ENCODE results near the gene FOCAD. TPM values are rescaled to one million over a fixed set of nuclear protein-coding genes. Genes with fewer than 3 reads are reported as not detected.

Gene FOCAD
- total RNA-seq, 1 donor from 2014 or later, result 28.4 TPM

DNA sequence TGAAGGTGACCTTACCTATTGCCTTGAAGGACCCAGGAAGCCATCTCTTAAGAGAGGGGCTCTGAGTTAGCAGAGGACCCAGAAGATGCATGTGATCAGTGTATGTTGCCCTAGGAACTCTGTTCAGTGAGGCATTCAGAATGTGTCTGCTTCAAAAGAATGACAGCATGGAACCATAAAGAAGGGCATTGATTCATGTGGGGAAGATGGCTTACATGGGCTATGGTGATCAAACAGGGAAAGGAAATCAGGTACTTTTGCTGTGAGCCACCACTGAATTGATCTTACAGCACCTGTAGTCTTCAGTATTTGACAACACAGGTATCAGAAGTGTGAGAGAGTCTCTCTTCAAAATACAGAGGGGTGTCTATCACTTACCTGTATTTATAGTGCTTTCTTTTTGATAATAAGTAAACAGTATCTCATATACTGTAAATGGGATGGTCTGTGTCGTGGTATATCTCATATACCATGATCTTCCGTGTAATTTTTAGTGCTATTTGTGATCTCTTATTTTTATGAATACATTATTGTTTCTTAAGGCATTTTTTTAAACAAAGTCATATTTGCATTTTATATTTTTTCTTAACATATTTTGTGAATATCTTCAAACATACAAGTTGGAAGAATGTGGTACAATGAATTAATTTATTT lies 57.0 kb downstream of the FOCAD start:
- FAIRE-seq, result no peak

DNA sequence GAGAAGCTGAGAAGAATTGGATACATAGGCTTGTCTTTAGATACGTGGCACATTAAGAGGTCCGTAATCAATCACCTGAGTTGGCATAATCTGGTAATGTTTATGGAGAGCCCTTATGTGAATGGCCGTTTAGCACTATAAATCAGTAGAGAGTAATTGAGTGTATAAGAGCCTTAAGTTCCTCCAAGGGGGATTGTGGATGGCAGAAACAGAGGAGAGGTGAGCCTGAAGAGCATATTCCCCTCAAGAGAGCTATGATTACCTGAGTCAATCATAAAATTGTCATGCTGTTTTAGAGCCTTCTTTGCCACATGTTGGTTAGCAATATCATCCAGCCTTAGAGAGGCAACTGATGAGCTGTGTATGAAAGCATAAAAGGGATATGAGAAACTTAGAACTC lies 58.8 kb downstream of the FOCAD start:
- Histone ChIP-seq H3K36me3 (ENCODE audit: control insufficient read depth, insufficient read depth, low read length) (no peaks in the 10 kb centered on the region), H3K27me3 (ENCODE audit: control insufficient read depth, insufficient read depth, low read length) (no peaks in the 10 kb centered on the region), H3K4me3 (ENCODE audit: low read depth, low read length) (no peak overlapping the region)
- DNase-seq (ENCODE audit: low read depth) (no peak), FAIRE-seq (no peak)
- TF ChIP-seq, protein P1, sequence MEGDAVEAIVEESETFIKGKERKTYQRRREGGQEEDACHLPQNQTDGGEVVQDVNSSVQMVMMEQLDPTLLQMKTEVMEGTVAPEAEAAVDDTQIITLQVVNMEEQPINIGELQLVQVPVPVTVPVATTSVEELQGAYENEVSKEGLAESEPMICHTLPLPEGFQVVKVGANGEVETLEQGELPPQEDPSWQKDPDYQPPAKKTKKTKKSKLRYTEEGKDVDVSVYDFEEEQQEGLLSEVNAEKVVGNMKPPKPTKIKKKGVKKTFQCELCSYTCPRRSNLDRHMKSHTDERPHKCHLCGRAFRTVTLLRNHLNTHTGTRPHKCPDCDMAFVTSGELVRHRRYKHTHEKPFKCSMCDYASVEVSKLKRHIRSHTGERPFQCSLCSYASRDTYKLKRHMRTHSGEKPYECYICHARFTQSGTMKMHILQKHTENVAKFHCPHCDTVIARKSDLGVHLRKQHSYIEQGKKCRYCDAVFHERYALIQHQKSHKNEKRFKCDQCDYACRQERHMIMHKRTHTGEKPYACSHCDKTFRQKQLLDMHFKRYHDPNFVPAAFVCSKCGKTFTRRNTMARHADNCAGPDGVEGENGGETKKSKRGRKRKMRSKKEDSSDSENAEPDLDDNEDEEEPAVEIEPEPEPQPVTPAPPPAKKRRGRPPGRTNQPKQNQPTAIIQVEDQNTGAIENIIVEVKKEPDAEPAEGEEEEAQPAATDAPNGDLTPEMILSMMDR (IDR thresholded peaks at IDR 0.05; ENCODE audit: insufficient read depth, low read length, severe bottlenecking), result no peak

More for the DNA sequence above, 57.0 kb downstream of the FOCAD start:
- TF ChIP-seq, protein P1 (IDR thresholded peaks at IDR 0.05; ENCODE audit: insufficient read depth, low read length, severe bottlenecking), result no peak
- no peaks in the 10 kb centered on the region for H3K27me3 ChIP-seq (ENCODE audit: control insufficient read depth, insufficient read depth, low read length)
- DNase-seq (ENCODE audit: low read depth), result no peak
- H3K36me3 ChIP-seq (ENCODE audit: control insufficient read depth, insufficient read depth, low read length), result no peaks in the 10 kb centered on the region
- H3K4me3 ChIP-seq (ENCODE audit: low read depth, low read length), result no peak overlapping the region

DNA sequence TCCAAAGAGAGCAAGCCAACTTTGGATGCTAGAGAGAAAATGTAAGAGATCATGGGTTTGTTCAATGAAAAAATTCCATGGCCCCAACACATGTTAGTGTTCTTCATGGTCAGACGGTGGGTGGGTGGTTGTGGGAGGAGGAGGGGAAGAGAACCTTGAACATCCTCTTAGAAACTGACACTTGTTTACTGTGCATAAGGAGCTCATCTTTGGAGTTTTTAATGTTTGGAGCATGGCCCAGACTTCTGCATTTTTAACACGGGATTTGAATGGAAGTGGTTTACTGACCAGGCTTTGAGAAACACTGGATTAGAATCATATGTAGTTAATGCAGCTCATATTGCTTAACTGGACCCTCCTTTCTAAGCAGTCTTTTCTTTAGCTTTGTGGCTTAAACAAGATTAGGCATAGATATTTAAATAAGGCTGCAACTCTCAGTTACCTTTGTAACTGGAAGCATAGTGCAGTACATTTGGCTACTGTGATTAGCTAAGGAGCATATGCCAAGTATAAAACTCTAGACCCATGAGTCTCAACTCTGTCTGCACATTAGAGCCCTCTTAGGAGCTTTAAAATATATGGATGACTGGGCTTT lies 60.1 kb downstream of the FOCAD start:
- TF ChIP-seq, protein P1 (IDR thresholded peaks at IDR 0.05; ENCODE audit: insufficient read depth, low read length, severe bottlenecking), result no peak
- H3K4me3 ChIP-seq (ENCODE audit: low read depth, low read length), result no peak overlapping the region
- DNase-seq (ENCODE audit: low read depth), result no peak
- no peaks in the 10 kb centered on the region for H3K36me3 ChIP-seq (ENCODE audit: control insufficient read depth, insufficient read depth, low read length)
- no peaks in the 10 kb centered on the region for H3K27me3 ChIP-seq (ENCODE audit: control insufficient read depth, insufficient read depth, low read length)
- no peak for FAIRE-seq

DNA sequence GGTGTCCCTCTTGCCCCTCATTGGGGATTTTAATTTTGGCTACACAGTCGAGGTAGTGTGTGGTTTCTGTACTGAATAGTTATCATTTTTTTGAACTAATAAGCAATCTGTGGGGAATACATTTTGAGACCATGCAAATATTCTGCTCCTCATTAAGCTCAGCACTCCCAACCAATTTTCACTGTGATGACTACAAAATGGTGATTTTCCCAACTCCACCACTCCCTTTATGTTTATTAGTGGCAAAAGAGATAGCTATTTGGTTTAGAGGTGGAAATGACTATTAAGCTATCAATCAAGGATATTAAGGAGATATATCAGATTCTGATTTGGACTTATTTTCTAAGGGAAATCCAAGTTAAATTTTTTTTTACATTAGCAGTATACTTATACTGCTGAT lies 62.9 kb downstream of the FOCAD start:
- no peak for FAIRE-seq
- TF ChIP-seq, protein P1 (IDR thresholded peaks at IDR 0.05; ENCODE audit: insufficient read depth, low read length, severe bottlenecking), result no peak
- no peaks in the 10 kb centered on the region for H3K36me3 ChIP-seq (ENCODE audit: control insufficient read depth, insufficient read depth, low read length)
- no peak for DNase-seq (ENCODE audit: low read depth)
- no peaks in the 10 kb centered on the region for H3K27me3 ChIP-seq (ENCODE audit: control insufficient read depth, insufficient read depth, low read length)
- no peak overlapping the region for H3K4me3 ChIP-seq (ENCODE audit: low read depth, low read length)

DNA sequence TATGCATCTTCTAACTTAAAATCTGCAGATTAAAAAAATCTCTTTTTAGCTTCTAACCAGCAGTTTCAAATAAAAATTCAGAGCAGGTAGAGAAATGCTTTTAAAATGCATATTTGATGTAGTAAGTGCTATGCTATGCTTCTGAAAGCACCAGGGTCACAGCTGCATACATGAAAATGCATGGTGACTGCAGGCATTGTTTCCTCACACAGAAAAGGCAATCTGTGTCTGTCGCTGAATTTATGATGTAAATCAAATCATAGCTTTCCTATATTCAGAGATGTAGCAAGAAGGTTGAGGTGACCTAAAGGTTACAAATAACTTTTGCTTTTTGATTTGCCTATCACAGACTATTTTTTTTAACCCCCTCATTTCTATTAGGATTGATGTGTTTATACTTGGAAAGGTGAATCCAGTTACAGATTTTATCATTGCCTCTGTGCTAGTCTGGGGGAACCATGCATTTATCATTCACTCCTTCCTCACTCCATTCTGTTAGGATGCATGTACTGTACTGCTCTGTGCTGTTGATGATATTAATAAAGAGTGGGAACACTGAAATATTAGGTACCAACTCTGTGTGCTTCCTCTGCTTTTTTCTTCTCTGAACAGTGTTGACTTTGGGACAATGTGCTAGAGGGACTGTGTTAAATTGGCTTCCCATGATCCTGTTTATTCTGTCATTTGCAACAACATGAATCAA lies 65.6 kb downstream of the FOCAD start:
- TF ChIP-seq, protein P1 (IDR thresholded peaks at IDR 0.05; ENCODE audit: insufficient read depth, low read length, severe bottlenecking), result no peak
- FAIRE-seq (no peak), DNase-seq (ENCODE audit: low read depth) (no peak)
- H3K36me3 ChIP-seq (ENCODE audit: control insufficient read depth, insufficient read depth, low read length), result no peaks in the 10 kb centered on the region
- H3K27me3 ChIP-seq (ENCODE audit: control insufficient read depth, insufficient read depth, low read length), result no peaks in the 10 kb centered on the region
- no peak overlapping the region for H3K4me3 ChIP-seq (ENCODE audit: low read depth, low read length)

Data from bronchial epithelial cell (primary cell).